C4-2B (cell line): ENCODE measurements around the gene ACSL3.

Experiments
- H3K27ac ChIP-seq: fragments of 450-650 bp; 2 replicates; pipeline ENCODE4 v1.5.1; 2017
- CTCF ChIP-seq: fragments of 450-650 bp; conservative IDR thresholded peaks from 2 replicates; pipeline ENCODE4 v1.5.1; 2017; ENCODE audit warnings: mild to moderate bottlenecking
- ZFX ChIP-seq: fragments of 450-650 bp; IDR thresholded peaks from 2 replicates; pipeline ENCODE4 v1.6.1; 2017

The ACSL3 gene

GRCh38 chr2:222945887-222946286 is 85.1 kb downstream of the ACSL3 start:
- TF ChIP-seq ZFX (no peak), CTCF (no peak)
- no peak overlapping the region for H3K27ac ChIP-seq

- no peak overlapping the region for H3K27ac ChIP-seq
- no peak for TF ChIP-seq CTCF
- no peak for TF ChIP-seq ZFX
These were observed 86.0 kb downstream of the ACSL3 start for GRCh38 chr2:222946700-222947287.

- no peak overlapping the region for H3K27ac ChIP-seq
- TF ChIP-seq CTCF (no peak), ZFX (no peak)
These were observed 88.2 kb downstream of the ACSL3 start for GRCh38 chr2:222949073-222949472.

GRCh38 chr2:222949690-222950323 is 89.0 kb downstream of the ACSL3 start:
- H3K27ac ChIP-seq: no peak overlapping the region
- no peak for TF ChIP-seq ZFX
- no peak for TF ChIP-seq CTCF

- no peak overlapping the region for H3K27ac ChIP-seq
- TF ChIP-seq ZFX (no peak), CTCF (no peak)
These were observed 89.9 kb downstream of the ACSL3 start for GRCh38 chr2:222950638-222951285.

GRCh38 chr2:222952204-222952603 is 91.4 kb downstream of the ACSL3 start:
- no peak overlapping the region for H3K27ac ChIP-seq

More at GRCh38 chr2:222952204-222952603, 91.4 kb downstream of the ACSL3 start:
- TF ChIP-seq ZFX: no peak
- no peak for TF ChIP-seq CTCF
